IMR-90 (cell line): ENCODE data around the gene KMT2C. TPM values are rescaled to one million over a fixed set of nuclear protein-coding genes. Genes with fewer than 3 reads are reported as not detected.

Source experiments
- ATAC-seq: fragments of 200-7000 bp; cut with Tn5 transposase; 2 replicates; pipeline ENCODE4 v1.9.1; 2020; ENCODE audit warnings: low read depth, mild to moderate bottlenecking, moderate library complexity
- BruUV-seq: library from RNA; stranded (reverse); fragments of 400-500 nt; replicated peaks from 2 replicates; lab custom pipeline; 2021; lab: Mats Ljungman, UMichigan
- CTCF ChIA-PET: fragments of 300-600 bp; formaldehyde crosslinking; extraction: SDS; loops from one replicate; lab custom pipeline; 2021; ENCODE audit warnings: antibody characterized with exemption; lab: Yijun Ruan, JAX
- POLR2A ChIA-PET: fragments of 300-600 bp; sonication (Branson Sonifier 250); formaldehyde crosslinking; loops from one replicate; lab custom pipeline; 2022; ENCODE audit warnings: antibody characterized with exemption; ENCODE audit not compliant: unreplicated experiment; lab: Charles Lee
- DNase-seq: peaks from one replicate; pipeline ENCODE4 v3.0.0; 2013
- H2AFZ ChIP-seq: replicated peaks from 2 replicates; pipeline ENCODE3; 2013; ENCODE audit warnings: low read length, mild to moderate bottlenecking; ENCODE audit not compliant: poor library complexity
- H2AK5ac ChIP-seq: 2 replicates; pipeline ENCODE4 v1.6.1; 2013; ENCODE audit warnings: low read depth, low read length, inconsistent platforms
- H2AK9ac ChIP-seq: replicated peaks from 2 replicates; pipeline ENCODE3; 2013; ENCODE audit warnings: mild to moderate bottlenecking, low read depth, low read length, moderate library complexity; ENCODE audit not compliant: poor library complexity
- H2BK120ac ChIP-seq: 2 replicates; pipeline ENCODE4 v1.6.1; 2013; ENCODE audit warnings: low read depth, low read length, inconsistent platforms
- H2BK15ac ChIP-seq: 3 replicates; pipeline ENCODE4 v1.6.1; 2013; ENCODE audit warnings: low read depth, low read length, inconsistent platforms
- H2BK20ac ChIP-seq: 2 replicates; pipeline ENCODE4 v1.6.1; 2013; ENCODE audit warnings: low read depth, mild to moderate bottlenecking, inconsistent platforms, low read length, moderate library complexity
- H2BK5ac ChIP-seq: 2 replicates; pipeline ENCODE4 v1.6.1; 2013; ENCODE audit warnings: mild to moderate bottlenecking, low read depth, low read length, inconsistent platforms; ENCODE audit not compliant: poor library complexity, severe bottlenecking
- H3K14ac ChIP-seq: replicated peaks from 2 replicates; pipeline ENCODE4 v1.6.1; 2013; ENCODE audit warnings: low read depth, low read length, inconsistent platforms
- H3K18ac ChIP-seq: 2 replicates; pipeline ENCODE4 v1.6.1; 2013; ENCODE audit warnings: low read depth, low read length, control low read depth
- H3K23ac ChIP-seq: 2 replicates; pipeline ENCODE4 v1.6.1; 2013; ENCODE audit warnings: low read depth, low read length, inconsistent platforms
- H3K27ac ChIP-seq: 2 replicates; pipeline ENCODE4 v1.5.1; 2013; ENCODE audit warnings: mild to moderate bottlenecking, control low read depth, low read length; ENCODE audit not compliant: insufficient read depth
- H3K27me3 ChIP-seq: 2 replicates; pipeline ENCODE4 v1.6.1; 2013; ENCODE audit warnings: low read length; ENCODE audit not compliant: control insufficient read depth, insufficient read depth
- H3K36me3 ChIP-seq: 2 replicates; pipeline ENCODE4 v1.6.1; 2013; ENCODE audit warnings: low read length, mixed read lengths; ENCODE audit not compliant: control insufficient read depth, insufficient read depth
- H3K4ac ChIP-seq: 2 replicates; pipeline ENCODE4 v1.6.1; 2013; ENCODE audit warnings: low read depth, low read length, inconsistent platforms
- H3K4me1 ChIP-seq: 2 replicates; pipeline ENCODE4 v1.6.1; 2013; ENCODE audit warnings: low read length, mixed read lengths; ENCODE audit not compliant: control insufficient read depth, insufficient read depth
- H3K4me2 ChIP-seq: 2 replicates; pipeline ENCODE4 v1.6.1; 2013; ENCODE audit warnings: low read depth, mild to moderate bottlenecking, control low read depth, low read length, moderate library complexity
- H3K4me3 ChIP-seq: 2 replicates; pipeline ENCODE4 v1.5.1; 2013; ENCODE audit warnings: low read depth, mild to moderate bottlenecking, control low read depth, low read length, moderate library complexity; ENCODE audit not compliant: insufficient read depth
- H3K56ac ChIP-seq: 2 replicates; pipeline ENCODE4 v1.6.1; 2013; ENCODE audit warnings: low read length, inconsistent platforms; ENCODE audit not compliant: insufficient read depth; ENCODE audit errors: extremely low read depth
- H3K79me1 ChIP-seq, 2 experiments: 2 replicates each; pipeline ENCODE4 v1.6.1; 2013; ENCODE audit warnings: low read length in 2 of 2, inconsistent platforms in 1 of 2, low read depth in 1 of 2
- H3K9ac ChIP-seq: 2 replicates; pipeline ENCODE4 v1.6.1; 2013; ENCODE audit warnings: low read depth, low read length, control low read depth
- H3K9me1 ChIP-seq: 2 replicates; pipeline ENCODE4 v1.6.1; 2013; ENCODE audit warnings: low read length, inconsistent platforms; ENCODE audit not compliant: insufficient read depth
- H3K9me3 ChIP-seq: 2 replicates; pipeline ENCODE4 v1.6.1; 2013; ENCODE audit warnings: low read length; ENCODE audit not compliant: control insufficient read depth, insufficient read depth
- H4K20me1 ChIP-seq: 2 replicates; pipeline ENCODE4 v1.6.1; 2013; ENCODE audit warnings: low read length, inconsistent platforms; ENCODE audit not compliant: insufficient read depth
- H4K5ac ChIP-seq: 2 replicates; pipeline ENCODE4 v1.6.1; 2013; ENCODE audit warnings: mild to moderate bottlenecking, low read depth, low read length, control low read depth
- H4K8ac ChIP-seq, 2 experiments: 2 replicates each; pipeline ENCODE4 v1.6.1; 2013; ENCODE audit warnings: low read depth in 2 of 2, low read length in 2 of 2, control low read depth in 1 of 2, inconsistent platforms in 1 of 2
- H4K91ac ChIP-seq: 2 replicates; pipeline ENCODE4 v1.6.1; 2013; ENCODE audit warnings: low read depth, low read length, inconsistent platforms; ENCODE audit not compliant: insufficient read depth
- BHLHE40 ChIP-seq: fragments of 150-350 bp; IDR thresholded peaks from 2 replicates; pipeline ENCODE4 v1.6.1; 2016; ENCODE audit warnings: mild to moderate bottlenecking, low read depth, low read length
- CEBPB ChIP-seq: IDR thresholded peaks from 2 replicates; pipeline ENCODE4 v1.6.1; 2012; ENCODE audit warnings: low read depth, low read length, improper control_type of control experiment
- CHD1 ChIP-seq: IDR thresholded peaks from 2 replicates; pipeline ENCODE4 v1.6.1; 2012; ENCODE audit warnings: low read depth, low read length, improper control_type of control experiment
- FOS ChIP-seq: fragments of 150-350 bp; IDR thresholded peaks from 2 replicates; pipeline ENCODE4 v1.6.1; 2016; ENCODE audit warnings: low read depth, low read length
- MAFK ChIP-seq: IDR thresholded peaks from 2 replicates; pipeline ENCODE4 v1.6.1; 2012; ENCODE audit warnings: low read depth, low read length, improper control_type of control experiment
- MAZ ChIP-seq: IDR thresholded peaks from 2 replicates; pipeline ENCODE4 v1.6.1; 2012; ENCODE audit warnings: low read depth, mild to moderate bottlenecking, low read length, improper control_type of control experiment, moderate library complexity, borderline replicate concordance
- MXI1 ChIP-seq: IDR thresholded peaks from 2 replicates; pipeline ENCODE4 v1.6.1; 2012; ENCODE audit warnings: low read depth, mild to moderate bottlenecking, low read length, moderate library complexity, borderline replicate concordance
- NFE2L2 ChIP-seq: fragments of 150-350 bp; IDR thresholded peaks from 2 replicates; pipeline ENCODE4 v1.6.1; 2016; ENCODE audit warnings: low read depth, mild to moderate bottlenecking, low read length
- POLR2A ChIP-seq: IDR thresholded peaks from 2 replicates; pipeline ENCODE4 v1.6.1; 2012; ENCODE audit warnings: mild to moderate bottlenecking, low read depth, low read length
- RAD21 ChIP-seq: IDR thresholded peaks from 2 replicates; pipeline ENCODE4 v1.6.1; 2012; ENCODE audit warnings: low read length, improper control_type of control experiment
- RCOR1 ChIP-seq: IDR thresholded peaks from 2 replicates; pipeline ENCODE4 v1.6.1; 2012; ENCODE audit warnings: mild to moderate bottlenecking, low read length, improper control_type of control experiment; ENCODE audit not compliant: insufficient replicate concordance
- RFX5 ChIP-seq: IDR thresholded peaks from 2 replicates; pipeline ENCODE4 v1.8.0; 2012; ENCODE audit warnings: low read depth, mild to moderate bottlenecking, low read length, moderate library complexity
- SMC3 ChIP-seq: fragments of 150-350 bp; IDR thresholded peaks from 2 replicates; pipeline ENCODE4 v1.6.1; 2016; ENCODE audit warnings: low read depth, mild to moderate bottlenecking, antibody characterized with exemption, low read length, moderate library complexity
- WGBS, 2 experiments: methylation state at CpG; one replicate each; pipeline versions ENCODE4 v1.1.5 to v1.1.7; 2013; ENCODE audit warnings: missing lambda C conversion rate in 2 of 2; ENCODE audit not compliant: insufficient read length in 1 of 2; ENCODE audit errors: extremely low coverage in 2 of 2; 5-methylcytosine and 5-hydroxymethylcytosine counted together
- dilution Hi-C: fragments of 300-500 bp; cut with HindIII; formaldehyde crosslinking; loops from one replicate; pipeline ENCODE4 v1.14.3; 2018; ENCODE audit warnings: low sequenced_read_pairs; ENCODE audit not compliant: unreplicated experiment
- in situ Hi-C: fragments of 300-500 bp; cut with MboI; formaldehyde crosslinking; loops from 3 replicates; pipeline ENCODE4 v1.14.3; 2019; ENCODE audit warnings: low sequenced_read_pairs, inconsistent platforms, mixed read lengths
- intact Hi-C: fragments of 100-400 bp; cut with micrococcal nuclease; formaldehyde crosslinking; loops from 2 replicates; pipeline ENCODE4 v1.10.0; 2022
- polyA plus RNA-seq, 3 experiments: library from polyadenylated mRNA; depleted of rRNA; stranded (reverse); fragments of >200 nt; gene quantifications; 2 replicates each; pipeline ENCODE4 v1.2.3, GENCODE V29; 2012; ENCODE audit warnings: low replicate concordance in 1 of 3
- total RNA-seq: library from RNA; depleted of rRNA; stranded (reverse); fragments of >200 nt; gene quantifications from 2 replicates; pipeline ENCODE4 v1.2.3, GENCODE V29; 2012
- TF ChIP-seq, protein P1 (sequence below): fragments of 150-350 bp; IDR thresholded peaks from 2 replicates; pipeline ENCODE4 v1.6.1; 2016; ENCODE audit warnings: low read depth, mild to moderate bottlenecking, low read length, moderate library complexity, borderline replicate concordance
- TF ChIP-seq, protein P2 (sequence below): conservative IDR thresholded peaks from 2 replicates; pipeline ENCODE4 v1.5.1; 2012; ENCODE audit warnings: mild to moderate bottlenecking, low read depth, low read length, improper control_type of control experiment
- TF ChIP-seq, protein P3 (sequence below): fragments of 150-350 bp; IDR thresholded peaks from 2 replicates; pipeline ENCODE4 v1.6.1; 2017; ENCODE audit warnings: mild to moderate bottlenecking, antibody characterized with exemption, low read length, low read depth

The KMT2C gene
- total and polyA plus RNA-seq, 2 of the 4 experiments (the other 2 are of a cell fraction) = 8.0 to 23.3 TPM

DNA sequence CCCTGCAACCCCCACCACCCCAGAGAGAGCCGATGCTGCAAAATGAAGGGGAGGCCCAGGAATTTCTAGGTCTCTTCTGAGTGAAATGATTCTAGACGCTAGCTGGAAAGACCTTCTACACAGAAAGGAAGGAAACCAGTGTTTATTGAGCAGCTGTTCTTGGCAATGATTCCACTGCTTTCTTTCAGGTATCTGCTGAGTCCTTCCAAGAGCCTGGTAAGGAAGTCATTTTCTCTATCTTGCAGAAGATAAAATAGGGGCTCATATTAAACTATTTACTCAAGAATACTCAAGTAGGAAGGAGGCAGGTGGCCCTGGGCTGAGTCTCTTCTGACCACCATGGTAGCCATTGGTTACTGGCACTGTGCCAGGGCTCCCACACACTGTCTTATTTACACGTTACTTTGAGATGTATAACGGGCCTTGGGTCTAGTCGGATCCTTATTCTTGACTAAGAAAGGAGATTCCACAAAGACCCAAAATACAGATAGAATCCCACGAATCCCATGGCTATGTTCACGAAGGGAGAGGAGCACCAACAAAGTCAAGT, 298.3 kb downstream of the KMT2C start:
- ChIA-PET CTCF (no interaction called here), POLR2A (no interaction called here)
- no peak overlapping the region for H4K5ac ChIP-seq
- H3K27ac ChIP-seq = no peak overlapping the region
- no peak overlapping the region for H3K4me2 ChIP-seq
- no peak overlapping the region for H2AFZ ChIP-seq
- no peak overlapping the region for H2BK120ac ChIP-seq
- in situ Hi-C loops = no loop called here
- H3K27me3 ChIP-seq = no peaks in the 10 kb centered on the region
- dilution Hi-C loops = no loop called here
- no peak overlapping the region for H3K4me3 ChIP-seq
- no peak overlapping the region for H3K23ac ChIP-seq
- no peaks in the 10 kb centered on the region for H4K20me1 ChIP-seq
- peaks cover 37% of the 10 kb centered on the region for H3K36me3 ChIP-seq
- 100% methylated on average over 2 of the region's 7 CpGs; no CpG with 5 or more reads in 1 of the 2 experiments for WGBS, 2 experiments
- no TSS peak for BruUV-seq
- no peak overlapping the region for H3K4ac ChIP-seq
- no peak overlapping the region for H2BK20ac ChIP-seq
- intact Hi-C loops = no loop called here
- no peak overlapping the region for H3K18ac ChIP-seq
- DNase-seq = peak; percentile 10
- peak overlapping the region; percentile 19 for H2AK9ac ChIP-seq
- H2BK5ac ChIP-seq = no peak overlapping the region
- H4K91ac ChIP-seq = no peak overlapping the region
- H3K56ac ChIP-seq = no peak overlapping the region
- no peaks in the 10 kb centered on the region for H3K4me1 ChIP-seq
- no peak overlapping the region for H2BK15ac ChIP-seq
- H3K14ac ChIP-seq = no peak overlapping the region
- peaks cover 5 to 15% of the 10 kb centered on the region in 2 experiments for H3K79me1 ChIP-seq
- no peak overlapping the region for H4K8ac ChIP-seq
- no peak overlapping the region for H3K9ac ChIP-seq
- no peak overlapping the region for H2AK5ac ChIP-seq
- TF ChIP-seq, protein P1, sequence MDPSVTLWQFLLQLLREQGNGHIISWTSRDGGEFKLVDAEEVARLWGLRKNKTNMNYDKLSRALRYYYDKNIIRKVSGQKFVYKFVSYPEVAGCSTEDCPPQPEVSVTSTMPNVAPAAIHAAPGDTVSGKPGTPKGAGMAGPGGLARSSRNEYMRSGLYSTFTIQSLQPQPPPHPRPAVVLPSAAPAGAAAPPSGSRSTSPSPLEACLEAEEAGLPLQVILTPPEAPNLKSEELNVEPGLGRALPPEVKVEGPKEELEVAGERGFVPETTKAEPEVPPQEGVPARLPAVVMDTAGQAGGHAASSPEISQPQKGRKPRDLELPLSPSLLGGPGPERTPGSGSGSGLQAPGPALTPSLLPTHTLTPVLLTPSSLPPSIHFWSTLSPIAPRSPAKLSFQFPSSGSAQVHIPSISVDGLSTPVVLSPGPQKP = no peak
- TF ChIP-seq, protein P2, sequence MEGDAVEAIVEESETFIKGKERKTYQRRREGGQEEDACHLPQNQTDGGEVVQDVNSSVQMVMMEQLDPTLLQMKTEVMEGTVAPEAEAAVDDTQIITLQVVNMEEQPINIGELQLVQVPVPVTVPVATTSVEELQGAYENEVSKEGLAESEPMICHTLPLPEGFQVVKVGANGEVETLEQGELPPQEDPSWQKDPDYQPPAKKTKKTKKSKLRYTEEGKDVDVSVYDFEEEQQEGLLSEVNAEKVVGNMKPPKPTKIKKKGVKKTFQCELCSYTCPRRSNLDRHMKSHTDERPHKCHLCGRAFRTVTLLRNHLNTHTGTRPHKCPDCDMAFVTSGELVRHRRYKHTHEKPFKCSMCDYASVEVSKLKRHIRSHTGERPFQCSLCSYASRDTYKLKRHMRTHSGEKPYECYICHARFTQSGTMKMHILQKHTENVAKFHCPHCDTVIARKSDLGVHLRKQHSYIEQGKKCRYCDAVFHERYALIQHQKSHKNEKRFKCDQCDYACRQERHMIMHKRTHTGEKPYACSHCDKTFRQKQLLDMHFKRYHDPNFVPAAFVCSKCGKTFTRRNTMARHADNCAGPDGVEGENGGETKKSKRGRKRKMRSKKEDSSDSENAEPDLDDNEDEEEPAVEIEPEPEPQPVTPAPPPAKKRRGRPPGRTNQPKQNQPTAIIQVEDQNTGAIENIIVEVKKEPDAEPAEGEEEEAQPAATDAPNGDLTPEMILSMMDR = no peak
- TF ChIP-seq, protein P3, sequence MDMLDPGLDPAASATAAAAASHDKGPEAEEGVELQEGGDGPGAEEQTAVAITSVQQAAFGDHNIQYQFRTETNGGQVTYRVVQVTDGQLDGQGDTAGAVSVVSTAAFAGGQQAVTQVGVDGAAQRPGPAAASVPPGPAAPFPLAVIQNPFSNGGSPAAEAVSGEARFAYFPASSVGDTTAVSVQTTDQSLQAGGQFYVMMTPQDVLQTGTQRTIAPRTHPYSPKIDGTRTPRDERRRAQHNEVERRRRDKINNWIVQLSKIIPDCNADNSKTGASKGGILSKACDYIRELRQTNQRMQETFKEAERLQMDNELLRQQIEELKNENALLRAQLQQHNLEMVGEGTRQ = no peak
- TF ChIP-seq SMC3 = no peak
- TF ChIP-seq POLR2A = no peak
- no peak for TF ChIP-seq CEBPB
- TF ChIP-seq RFX5 = no peak
- TF ChIP-seq BHLHE40 = no peak
- TF ChIP-seq RAD21 = no peak
- TF ChIP-seq CHD1 = no peak
- no peak for TF ChIP-seq FOS
- no peak for TF ChIP-seq NFE2L2
- no peak for TF ChIP-seq MAFK
- no peak for TF ChIP-seq RCOR1
- no peak for TF ChIP-seq MAZ
- no peak for TF ChIP-seq MXI1
- H3K9me1 ChIP-seq = peaks cover 26% of the 10 kb centered on the region
- H3K9me3 ChIP-seq = no peaks in the 10 kb centered on the region
- no peak for ATAC-seq
